GM12801 (cell line): ENCODE measurements around the gene RNPEPL1.

Experiments used
- TF ChIP-seq, protein P1 (sequence below): IDR thresholded peaks from one replicate; pipeline ENCODE4 v1.5.1; 2011; ENCODE audit warnings: control low read depth; ENCODE audit not compliant: insufficient read length; ENCODE audit errors: extremely low read depth

The RNPEPL1 gene

DNA sequence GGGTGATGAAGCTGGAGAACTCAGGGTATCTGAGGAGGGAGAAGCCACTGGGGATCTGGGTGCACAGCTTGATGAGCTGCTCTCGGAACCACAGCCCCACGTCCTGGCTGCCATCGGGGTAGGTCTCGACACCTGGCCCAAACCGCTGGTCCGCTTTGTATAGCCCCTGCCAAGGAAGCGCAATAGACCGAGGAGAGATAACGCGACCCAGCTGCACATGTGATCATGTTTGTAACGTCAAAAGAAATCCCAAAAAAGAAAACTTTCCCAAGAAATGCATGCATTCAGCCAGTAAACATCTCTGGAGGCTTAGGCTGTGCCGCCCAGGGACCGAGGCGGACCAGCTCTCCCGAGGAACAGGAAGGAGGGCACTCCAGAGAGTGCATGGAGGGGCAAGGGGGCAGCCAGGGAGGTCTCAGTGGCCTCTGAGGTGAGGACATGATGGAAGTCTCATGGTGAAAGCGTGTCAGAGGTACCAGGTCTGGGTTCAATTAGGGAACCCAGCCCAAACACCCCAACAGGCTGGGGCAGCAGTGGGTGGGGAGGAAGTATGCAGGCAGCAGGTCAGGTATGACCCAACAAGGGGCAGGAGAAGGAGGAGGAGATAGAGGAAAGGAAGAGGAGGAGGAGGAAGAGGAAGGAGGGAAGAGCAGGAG is 38.8 kb upstream of the RNPEPL1 start:
- TF ChIP-seq, protein P1, sequence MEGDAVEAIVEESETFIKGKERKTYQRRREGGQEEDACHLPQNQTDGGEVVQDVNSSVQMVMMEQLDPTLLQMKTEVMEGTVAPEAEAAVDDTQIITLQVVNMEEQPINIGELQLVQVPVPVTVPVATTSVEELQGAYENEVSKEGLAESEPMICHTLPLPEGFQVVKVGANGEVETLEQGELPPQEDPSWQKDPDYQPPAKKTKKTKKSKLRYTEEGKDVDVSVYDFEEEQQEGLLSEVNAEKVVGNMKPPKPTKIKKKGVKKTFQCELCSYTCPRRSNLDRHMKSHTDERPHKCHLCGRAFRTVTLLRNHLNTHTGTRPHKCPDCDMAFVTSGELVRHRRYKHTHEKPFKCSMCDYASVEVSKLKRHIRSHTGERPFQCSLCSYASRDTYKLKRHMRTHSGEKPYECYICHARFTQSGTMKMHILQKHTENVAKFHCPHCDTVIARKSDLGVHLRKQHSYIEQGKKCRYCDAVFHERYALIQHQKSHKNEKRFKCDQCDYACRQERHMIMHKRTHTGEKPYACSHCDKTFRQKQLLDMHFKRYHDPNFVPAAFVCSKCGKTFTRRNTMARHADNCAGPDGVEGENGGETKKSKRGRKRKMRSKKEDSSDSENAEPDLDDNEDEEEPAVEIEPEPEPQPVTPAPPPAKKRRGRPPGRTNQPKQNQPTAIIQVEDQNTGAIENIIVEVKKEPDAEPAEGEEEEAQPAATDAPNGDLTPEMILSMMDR, result no peak

DNA sequence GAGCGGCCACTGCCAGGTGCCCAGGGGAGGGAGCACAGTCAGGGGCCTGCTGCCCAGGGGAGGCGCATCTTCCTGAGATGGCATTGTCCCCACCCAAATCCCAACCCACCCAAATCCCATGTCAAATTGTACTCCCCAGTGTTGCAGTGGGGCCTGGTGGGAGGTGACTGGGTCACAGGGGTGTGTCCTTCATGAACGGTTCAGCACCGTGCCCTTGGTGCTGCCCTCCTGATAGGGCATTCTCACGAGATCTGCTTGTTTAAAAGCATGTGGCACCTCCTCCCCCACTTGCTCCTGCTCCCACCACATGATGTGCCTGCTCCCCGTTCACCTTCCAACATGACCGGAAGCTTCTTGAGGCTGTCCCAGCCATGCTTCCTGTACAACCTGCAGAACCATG is 38.1 kb upstream of the RNPEPL1 start:
- TF ChIP-seq, protein P1, result no peak

DNA sequence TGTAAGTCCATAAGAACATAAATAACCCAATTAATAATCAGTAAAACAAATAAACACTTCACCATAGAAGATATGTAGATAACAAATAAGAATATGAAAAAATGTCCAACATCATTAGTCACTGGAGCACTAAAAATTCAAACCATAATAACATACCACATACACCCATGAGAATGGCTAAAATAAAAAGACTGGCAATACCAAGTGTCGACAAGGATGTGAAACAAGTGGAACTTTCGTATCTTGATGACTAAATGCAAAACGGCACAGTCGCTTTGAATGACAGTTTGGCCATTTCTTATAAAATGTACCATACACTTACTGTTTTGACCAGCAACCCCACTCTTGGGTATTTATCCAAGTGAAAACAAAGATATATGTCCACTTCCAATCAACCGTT is 37.2 kb upstream of the RNPEPL1 start:
- TF ChIP-seq, protein P1, result no peak

DNA sequence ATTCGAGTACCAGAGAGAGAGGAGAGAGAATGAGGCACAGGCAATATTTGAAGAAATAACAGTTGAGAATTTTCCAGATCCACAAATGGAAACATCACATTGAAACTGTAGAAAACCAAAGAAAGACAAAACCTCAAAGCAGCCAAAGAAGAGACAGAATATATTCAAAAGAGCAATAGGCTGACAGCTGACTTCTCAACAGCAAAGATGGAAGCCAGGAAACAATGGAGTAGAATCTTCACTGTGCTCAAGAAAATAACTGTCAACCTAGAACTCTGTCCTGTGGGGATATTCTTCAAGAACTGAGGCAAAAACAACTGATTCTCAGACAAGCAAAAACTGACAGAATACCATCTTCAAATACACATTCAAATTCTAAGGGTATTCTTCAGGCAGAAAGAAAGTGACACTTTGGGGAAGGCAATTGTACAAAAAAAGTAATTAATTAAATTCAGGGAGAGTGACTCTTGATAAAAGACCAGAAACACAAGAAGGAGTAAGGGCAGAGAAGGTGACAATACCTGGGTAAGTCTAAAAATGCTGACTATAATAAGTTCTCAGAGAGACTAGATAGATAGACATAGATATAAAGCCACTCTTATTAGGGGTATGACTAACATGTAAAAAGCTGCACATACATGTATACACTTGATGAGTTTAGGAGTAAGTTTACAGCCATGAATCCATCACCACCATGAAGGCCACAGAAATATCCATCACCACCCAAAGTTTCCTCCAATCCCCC is 36.1 kb upstream of the RNPEPL1 start:
- TF ChIP-seq, protein P1, result no peak

DNA sequence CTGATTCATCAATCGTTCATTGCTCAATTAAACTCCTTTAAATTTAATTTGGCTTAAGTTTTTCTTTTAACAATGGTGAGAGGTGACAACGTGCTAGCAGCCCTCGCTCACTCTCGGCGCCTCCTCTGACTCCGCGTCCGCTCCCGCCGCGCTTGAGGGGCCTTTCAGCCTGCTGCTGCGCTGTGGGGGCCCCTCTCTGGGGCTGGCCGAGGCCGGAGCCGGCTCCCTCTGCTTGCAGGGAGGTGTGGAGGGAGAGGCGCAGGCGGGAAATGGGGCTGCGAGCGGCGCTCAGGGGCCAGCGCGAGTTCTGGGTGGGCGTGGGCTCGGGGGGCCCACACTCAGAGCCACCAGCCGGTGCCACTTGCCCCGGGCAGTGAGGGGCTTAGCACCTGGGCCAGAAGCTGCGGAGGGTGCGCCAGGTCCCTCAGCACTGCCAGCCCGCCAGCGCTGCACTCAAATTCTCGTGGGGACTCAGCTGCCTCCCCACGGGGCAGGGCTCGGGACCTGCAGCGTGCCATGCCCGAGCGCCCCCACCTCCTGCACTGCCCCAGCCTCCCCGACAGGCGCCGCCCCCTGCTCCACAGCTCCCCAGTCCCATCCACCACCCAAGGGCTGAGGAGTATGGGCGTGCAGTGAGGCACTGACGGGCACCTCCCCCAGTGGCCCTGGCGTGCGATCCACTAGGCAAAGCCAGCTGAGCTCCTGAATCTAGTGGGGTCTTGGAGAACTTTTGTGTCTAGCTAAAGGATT is 30.1 kb upstream of the RNPEPL1 start:
- TF ChIP-seq, protein P1, result no peak

DNA sequence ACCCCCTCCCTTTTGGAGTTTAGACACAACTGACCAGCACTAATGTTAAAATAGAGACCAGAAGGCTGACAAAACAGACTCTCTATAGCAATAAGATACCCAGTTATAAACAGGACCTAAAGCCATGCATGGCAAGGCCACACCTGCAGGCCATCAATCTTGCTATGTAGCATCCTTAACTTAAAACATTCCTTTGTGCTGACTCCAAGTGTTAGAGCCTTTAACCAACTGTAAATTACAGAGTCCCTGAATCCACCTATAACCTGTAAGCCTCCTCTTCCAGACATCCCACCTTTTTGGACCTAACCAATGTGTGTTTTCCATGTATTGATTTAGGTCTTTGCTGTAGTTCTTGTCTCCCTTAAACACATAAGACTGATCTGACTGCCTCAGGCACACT is 28.4 kb upstream of the RNPEPL1 start:
- TF ChIP-seq, protein P1, result no peak

DNA sequence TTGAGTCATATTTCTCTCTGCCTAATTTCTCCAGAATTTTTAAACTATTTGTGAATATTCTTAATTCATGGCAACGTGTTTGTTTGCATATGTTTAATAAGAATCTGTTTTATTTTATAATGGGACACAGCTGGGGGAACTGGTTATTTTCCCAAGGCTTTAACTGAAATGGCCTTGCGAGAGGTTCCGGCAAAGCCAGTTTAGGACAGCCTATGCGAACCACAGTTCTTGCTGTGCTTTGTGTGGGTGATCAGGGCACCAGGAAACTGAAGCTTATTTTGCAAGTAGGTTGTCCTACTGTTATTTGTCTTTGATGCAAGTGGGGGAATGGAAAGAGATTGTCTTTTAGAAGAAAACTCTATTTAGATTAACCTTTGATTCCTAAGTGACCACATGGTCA is 17.0 kb upstream of the RNPEPL1 start:
- TF ChIP-seq, protein P1, result no peak
